ENCODE data around the gene SS18L1.

Gene SS18L1

GRCh38 chr20:62120990-62121775, 22.4 kb upstream of the SS18L1 start:
- DNase-seq: no peak

GRCh38 chr20:62121776-62122653, 21.6 kb upstream of the SS18L1 start, which contains the start of gene LSM14B:
TSS of gene LSM14B (plus strand) at chr20:62122475. CDS start at chr20:62122667, 192 bp downstream.
- DNase-seq: peak; percentile 99

GRCh38 chr20:62122654-62123449, 20.7 kb upstream of the SS18L1 start:
- DNase-seq: peak; percentile 68

GRCh38 chr20:62123450-62124118, 20.0 kb upstream of the SS18L1 start:
- no peak for DNase-seq

- no peak for DNase-seq
Measured at GRCh38 chr20:62126141-62126540, 17.4 kb upstream of the SS18L1 start.

- no peak for DNase-seq
Measured at GRCh38 chr20:62127799-62128198, 15.8 kb upstream of the SS18L1 start.

GRCh38 chr20:62128502-62128901, 15.1 kb upstream of the SS18L1 start:
- DNase-seq: no peak

GRCh38 chr20:62129731-62130531, 13.6 kb upstream of the SS18L1 start:
- DNase-seq: no peak

- no peak for DNase-seq
Measured at GRCh38 chr20:62131560-62132320, 11.8 kb upstream of the SS18L1 start.

- no peak for DNase-seq
Measured at GRCh38 chr20:62132421-62132820, 11.1 kb upstream of the SS18L1 start.

- no peak for DNase-seq
Measured at GRCh38 chr20:62133051-62133845, 10.3 kb upstream of the SS18L1 start.

- DNase-seq: no peak
Measured at GRCh38 chr20:62133864-62134263, 9.7 kb upstream of the SS18L1 start.

GRCh38 chr20:62134735-62135231, 8.8 kb upstream of the SS18L1 start:
- no peak for DNase-seq

- no peak for DNase-seq
Measured at GRCh38 chr20:62135573-62136266, 7.8 kb upstream of the SS18L1 start.

GRCh38 chr20:62136283-62137091, 7.1 kb upstream of the SS18L1 start:
- peak; percentile 78 for DNase-seq

- no peak for DNase-seq
Measured at GRCh38 chr20:62137092-62137384, 6.5 kb upstream of the SS18L1 start.

- DNase-seq: no peak
Measured at GRCh38 chr20:62137478-62138203, 5.9 kb upstream of the SS18L1 start.

GRCh38 chr20:62138204-62138543, 5.4 kb upstream of the SS18L1 start:
- DNase-seq: no peak

All from femur (tissue), 1 donor.